Neural progenitor cell (in vitro differentiated cells): ENCODE results near the gene CEACAM6. TPM values are rescaled to one million over a fixed set of nuclear protein-coding genes. Genes with fewer than 3 reads are reported as not detected.

Experiments used
- DNase-seq: peaks from one replicate; pipeline ENCODE4 v3.0.0-alpha.2; 2016; ENCODE audit warnings: low spot score
- H2AFZ ChIP-seq: fragments of 200-600 bp; sonication (generic); replicated peaks from 2 replicates; pipeline ENCODE4 v1.6.1; 2016; ENCODE audit warnings: antibody characterized with exemption
- H3F3A ChIP-seq: fragments of 200-600 bp; sonication (generic); 2 replicates; pipeline ENCODE4 v1.6.1; 2016; ENCODE audit warnings: antibody characterized with exemption, low read depth
- H3K27ac ChIP-seq: fragments of 200-600 bp; sonication (generic); 2 replicates; pipeline ENCODE4 v1.5.1; 2016; ENCODE audit warnings: mild to moderate bottlenecking
- H3K27me3 ChIP-seq: fragments of 200-600 bp; sonication (generic); 2 replicates; pipeline ENCODE4 v1.6.1; 2016; ENCODE audit warnings: mild to moderate bottlenecking, moderate library complexity
- H3K36me3 ChIP-seq: fragments of 200-600 bp; sonication (generic); 2 replicates; pipeline ENCODE4 v1.5.1; 2016
- H3K4me1 ChIP-seq: fragments of 200-600 bp; sonication (generic); 2 replicates; pipeline ENCODE4 v1.6.1; 2016; ENCODE audit warnings: mixed run types
- H3K4me2 ChIP-seq: fragments of 200-600 bp; sonication (generic); 2 replicates; pipeline ENCODE4 v1.6.1; 2016
- H3K4me3 ChIP-seq: fragments of 200-600 bp; sonication (generic); 2 replicates; pipeline ENCODE4 v1.5.1; 2016
- H3K79me2 ChIP-seq: fragments of 200-600 bp; sonication (generic); 2 replicates; pipeline ENCODE4 v1.6.1; 2016; ENCODE audit warnings: low read depth
- H3K9ac ChIP-seq: fragments of 200-600 bp; sonication (generic); 2 replicates; pipeline ENCODE4 v1.6.1; 2016
- H3K9me3 ChIP-seq: fragments of 200-600 bp; sonication (generic); 2 replicates; pipeline ENCODE4 v1.5.1; 2016; ENCODE audit warnings: low read depth
- H4K20me1 ChIP-seq: fragments of 200-600 bp; sonication (generic); 2 replicates; pipeline ENCODE4 v1.6.1; 2016; ENCODE audit warnings: low read depth
- H3K27ac Mint-ChIP-seq: 3 replicates; pipeline ENCODE4 v1.8.0; 2021; ENCODE audit warnings: mixed read lengths
- H3K27me3 Mint-ChIP-seq: 2 replicates; pipeline ENCODE4 v1.8.0; 2022; ENCODE audit warnings: low read depth, mild to moderate bottlenecking, inconsistent platforms, moderate library complexity, mixed read lengths; ENCODE audit not compliant: insufficient read depth
- H3K36me3 Mint-ChIP-seq: 3 replicates; pipeline ENCODE4 v1.8.0; 2021; ENCODE audit warnings: mixed read lengths
- H3K4me1 Mint-ChIP-seq: 3 replicates; pipeline ENCODE4 v1.8.0; 2021; ENCODE audit warnings: mixed read lengths
- H3K4me3 Mint-ChIP-seq: 3 replicates; pipeline ENCODE4 v1.8.0; 2021; ENCODE audit warnings: mild to moderate bottlenecking, moderate library complexity, mixed read lengths
- H3K9me3 Mint-ChIP-seq: 3 replicates; pipeline ENCODE4 v1.8.0; 2020; ENCODE audit warnings: mixed read lengths
- EZH2 ChIP-seq: fragments of 200-600 bp; sonication (generic); IDR thresholded peaks from 2 replicates; pipeline ENCODE4 v1.6.1; 2017; ENCODE audit warnings: antibody characterized with exemption, mild to moderate bottlenecking, moderate library complexity
- EZH2phosphoT487 ChIP-seq: fragments of 200-600 bp; sonication (generic); IDR thresholded peaks from 2 replicates; pipeline ENCODE4 v1.6.1; 2017; ENCODE audit warnings: antibody characterized with exemption
- total RNA-seq: library from RNA; depleted of rRNA; stranded (reverse); fragments of >200 nt; gene quantifications from 2 replicates; pipeline ENCODE4 v1.2.3, GENCODE V29; 2015; ENCODE audit warnings: low replicate concordance
- TF ChIP-seq, protein P1 (sequence below): fragments of 200-600 bp; sonication (generic); IDR thresholded peaks from 2 replicates; pipeline ENCODE4 v1.5.1; 2017; ENCODE audit warnings: antibody characterized with exemption, mild to moderate bottlenecking

The CEACAM6 gene
- total RNA-seq, 1 donor from 2014 or later = not detected

DNA sequence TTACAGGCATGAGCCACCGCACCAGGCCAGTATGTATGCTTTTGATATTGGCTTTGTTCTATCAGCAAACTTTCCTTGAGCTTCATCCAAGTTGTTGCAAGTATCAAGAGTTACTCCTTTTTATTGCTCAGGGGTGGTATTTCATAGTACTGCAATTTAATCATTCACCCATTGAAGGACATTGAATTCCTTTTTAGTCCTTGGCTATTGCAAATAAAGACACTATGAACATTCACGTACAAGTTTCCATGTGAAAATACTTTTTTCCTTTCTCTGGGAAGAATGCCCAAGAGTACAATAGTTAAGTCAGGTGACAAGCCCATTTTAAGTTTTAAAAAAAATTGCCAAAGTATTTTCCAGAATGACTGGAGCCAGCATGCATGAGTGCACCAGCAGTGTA is 61.4 kb downstream of the CEACAM6 start:
- Histone ChIP-seq H3K4me3 (no peak overlapping the region), H3K4me2 (no peak overlapping the region), H3K9ac (no peak overlapping the region), H3K36me3 (no peaks in the 10 kb centered on the region), H3K4me1 (no peaks in the 10 kb centered on the region), H4K20me1 (no peaks in the 10 kb centered on the region), H3K79me2 (no peaks in the 10 kb centered on the region), H3K27ac (no peak overlapping the region), H3K9me3 (no peaks in the 10 kb centered on the region), H2AFZ (no peak overlapping the region), H3K27me3 (no peaks in the 10 kb centered on the region), H3F3A (no peaks in the 10 kb centered on the region)
- no peak overlapping the region for H3K4me3 Mint-ChIP-seq
- H3K27ac Mint-ChIP-seq = no peak overlapping the region
- no peaks in the 10 kb centered on the region for H3K36me3 Mint-ChIP-seq
- no peaks in the 10 kb centered on the region for H3K9me3 Mint-ChIP-seq
- H3K27me3 Mint-ChIP-seq = peaks cover 6% of the 10 kb centered on the region
- no peak for DNase-seq
- H3K4me1 Mint-ChIP-seq = no peaks in the 10 kb centered on the region
- TF ChIP-seq, protein P1, sequence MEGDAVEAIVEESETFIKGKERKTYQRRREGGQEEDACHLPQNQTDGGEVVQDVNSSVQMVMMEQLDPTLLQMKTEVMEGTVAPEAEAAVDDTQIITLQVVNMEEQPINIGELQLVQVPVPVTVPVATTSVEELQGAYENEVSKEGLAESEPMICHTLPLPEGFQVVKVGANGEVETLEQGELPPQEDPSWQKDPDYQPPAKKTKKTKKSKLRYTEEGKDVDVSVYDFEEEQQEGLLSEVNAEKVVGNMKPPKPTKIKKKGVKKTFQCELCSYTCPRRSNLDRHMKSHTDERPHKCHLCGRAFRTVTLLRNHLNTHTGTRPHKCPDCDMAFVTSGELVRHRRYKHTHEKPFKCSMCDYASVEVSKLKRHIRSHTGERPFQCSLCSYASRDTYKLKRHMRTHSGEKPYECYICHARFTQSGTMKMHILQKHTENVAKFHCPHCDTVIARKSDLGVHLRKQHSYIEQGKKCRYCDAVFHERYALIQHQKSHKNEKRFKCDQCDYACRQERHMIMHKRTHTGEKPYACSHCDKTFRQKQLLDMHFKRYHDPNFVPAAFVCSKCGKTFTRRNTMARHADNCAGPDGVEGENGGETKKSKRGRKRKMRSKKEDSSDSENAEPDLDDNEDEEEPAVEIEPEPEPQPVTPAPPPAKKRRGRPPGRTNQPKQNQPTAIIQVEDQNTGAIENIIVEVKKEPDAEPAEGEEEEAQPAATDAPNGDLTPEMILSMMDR = no peak
- TF ChIP-seq EZH2 = no peak
- TF ChIP-seq EZH2phosphoT487 = no peak

DNA sequence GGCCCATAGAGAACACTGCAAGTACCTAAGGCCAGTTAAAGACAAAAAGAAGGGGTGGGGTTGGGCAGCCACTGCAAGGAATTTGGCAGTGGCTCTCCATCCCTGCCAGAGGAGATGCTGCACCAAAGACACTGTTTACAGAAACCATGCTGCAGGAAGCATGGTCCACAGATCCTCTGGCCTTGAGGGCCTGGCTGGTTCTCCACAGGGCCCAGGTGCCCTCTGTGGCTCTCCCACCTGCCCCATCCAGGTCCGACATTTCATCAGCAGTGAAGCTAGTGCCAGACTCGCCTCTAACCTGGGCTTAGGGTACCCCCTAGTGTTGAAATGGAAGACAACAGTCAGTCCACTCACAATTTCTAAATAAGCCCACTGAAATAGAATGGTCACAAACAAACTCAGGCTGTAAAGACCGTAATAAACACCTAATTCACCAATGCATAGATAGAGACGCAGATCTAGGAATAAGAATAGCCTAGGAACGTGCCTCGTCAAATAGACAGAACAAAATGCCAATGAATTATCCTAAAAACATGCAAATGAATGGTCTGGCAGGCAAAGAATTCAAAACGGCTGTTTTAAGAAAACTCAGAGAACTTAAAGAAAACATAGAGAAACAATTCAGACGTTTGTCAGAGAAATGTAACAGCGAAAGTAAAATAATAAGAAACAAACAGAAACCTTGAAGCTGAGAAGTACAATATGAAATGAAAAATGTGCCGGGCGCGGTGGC is 65.8 kb downstream of the CEACAM6 start:
- Histone ChIP-seq H3K4me1 (no peaks in the 10 kb centered on the region), H3K4me2 (no peak overlapping the region), H3F3A (no peaks in the 10 kb centered on the region), H3K36me3 (no peaks in the 10 kb centered on the region), H3K9me3 (no peaks in the 10 kb centered on the region), H3K79me2 (no peaks in the 10 kb centered on the region), H2AFZ (no peak overlapping the region), H3K27ac (no peak overlapping the region), H3K9ac (no peak overlapping the region), H3K27me3 (peaks cover 11% of the 10 kb centered on the region), H3K4me3 (no peak overlapping the region), H4K20me1 (no peaks in the 10 kb centered on the region)
- DNase-seq = peak; percentile 53
- Mint-ChIP-seq H3K4me1 (no peaks in the 10 kb centered on the region), H3K9me3 (no peaks in the 10 kb centered on the region), H3K4me3 (no peak overlapping the region), H3K27me3 (peaks cover 6% of the 10 kb centered on the region), H3K36me3 (no peaks in the 10 kb centered on the region), H3K27ac (no peak overlapping the region)
- no peak for TF ChIP-seq EZH2
- no peak for TF ChIP-seq EZH2phosphoT487
- TF ChIP-seq, protein P1 = peak; percentile 62

Other genes with a start within 250 kb of the CEACAM6 start
- gene CEACAM21, start 179.4 kb upstream of the CEACAM6 start, total RNA-seq = 0.19 TPM in 1 of 2 replicates, not detected in the other
- gene CEACAM4, start 128.5 kb upstream of the CEACAM6 start, total RNA-seq = not detected in 2 replicates
- not detected in 2 replicates for gene CEACAM7, start 67.3 kb upstream of the CEACAM6 start, total RNA-seq
- not detected in 2 replicates for gene CEACAM5, start 46.9 kb upstream of the CEACAM6 start, total RNA-seq
- gene CEACAM3, start 41.1 kb downstream of the CEACAM6 start, total RNA-seq = not detected in 2 replicates
- gene LYPD4, start 89.2 kb downstream of the CEACAM6 start, total RNA-seq = not detected in 2 replicates
- not detected in 2 replicates for gene DMRTC2, start 89.5 kb downstream of the CEACAM6 start, total RNA-seq
- 1,422 and 2,398 TPM in 2 replicates for gene RPS19, start 104.7 kb downstream of the CEACAM6 start, total RNA-seq
- 0.11 and 0.25 TPM in 2 replicates for gene CD79A, start 121.7 kb downstream of the CEACAM6 start, total RNA-seq
- 10.9 and 25.2 TPM in 2 replicates for gene ARHGEF1, start 127.7 kb downstream of the CEACAM6 start, total RNA-seq
- gene ERFL, start 172.9 kb downstream of the CEACAM6 start, total RNA-seq = 0.22 and 0.65 TPM in 2 replicates
- 33.1 and 108 TPM in 2 replicates for gene RABAC1, start 203.8 kb downstream of the CEACAM6 start, total RNA-seq
- 1.6 TPM in 1 of 2 replicates, not detected in the other for gene ATP1A3, start 238.7 kb downstream of the CEACAM6 start, total RNA-seq